ENCODE results near the gene SCN9A. TPM values are rescaled to one million over a fixed set of nuclear protein-coding genes. Genes with fewer than 3 reads are reported as not detected.

Gene SCN9A
- total and polyA plus RNA-seq, 2 of the 4 experiments (the other 2 are of a cell fraction): 40.1 to 135 TPM

GRCh38 chr2:166229678-166230023, 146.1 kb downstream of the SCN9A start:
- ATAC-seq (ENCODE audit: low read depth) (no peak), DNase-seq (no peak)
- peak overlapping the region; percentile 34; the same call in 1 of the 2 replicates for H4K91ac ChIP-seq (ENCODE audit: insufficient read depth, low read depth, low read length)
- no peak overlapping the region for H2AK9ac ChIP-seq (replicated peaks; ENCODE audit: low read depth, low read length, poor library complexity)
- H3K4me2 ChIP-seq (ENCODE audit: low read depth, low read length): peak overlapping the region; percentile 45; the same call in 1 of the 2 replicates
- H3K23ac ChIP-seq (ENCODE audit: low read depth, low read length): no peak overlapping the region
- H3K14ac ChIP-seq (replicated peaks; ENCODE audit: low read depth, low read length): peak overlapping the region; percentile 37; the same call in 1 of the 2 replicates
- peaks cover 0 to 5% of the 10 kb centered on the region in 2 experiments; a peak in 1 of 4 replicates for H3K79me1 ChIP-seq (ENCODE audit: low read depth in 1 of 2, low read length in 2 of 2)
- no peak overlapping the region for H3K4me3 ChIP-seq (ENCODE audit: insufficient read depth, low read depth, low read length)
- peak overlapping the region; percentile 47; the same call in 1 of the 2 replicates for H3K18ac ChIP-seq (ENCODE audit: low read depth, low read length)
- H3K4me1 ChIP-seq (ENCODE audit: control insufficient read depth, insufficient read depth, low read length): peaks cover 4% of the 10 kb centered on the region; the same call in 1 of the 2 replicates
- no peaks in the 10 kb centered on the region for H3K9me3 ChIP-seq (ENCODE audit: control insufficient read depth, insufficient read depth, low read length)
- in situ Hi-C loops (cut with MboI; ENCODE audit: low sequenced_read_pairs): no loop called here
- peaks cover 5% of the 10 kb centered on the region for H3K9me1 ChIP-seq (ENCODE audit: insufficient read depth, low read length)
- peak overlapping the region; percentile 79 for H2BK5ac ChIP-seq (ENCODE audit: low read depth, low read length, poor library complexity, severe bottlenecking)
- H2BK20ac ChIP-seq (ENCODE audit: low read depth, low read length): peak overlapping the region; percentile 62; the same call in 1 of the 2 replicates
- no peaks in the 10 kb centered on the region for H3K27me3 ChIP-seq (ENCODE audit: control insufficient read depth, insufficient read depth, low read length)
- no peak overlapping the region for H2AFZ ChIP-seq (replicated peaks; ENCODE audit: low read length, poor library complexity)
- BruUV-seq (replicated peaks): no TSS peak
- H2AK5ac ChIP-seq (ENCODE audit: low read depth, low read length): no peak overlapping the region
- H3K56ac ChIP-seq (ENCODE audit: extremely low read depth, insufficient read depth, low read length): no peak overlapping the region
- dilution Hi-C loops (cut with HindIII; ENCODE audit: low sequenced_read_pairs, unreplicated experiment): no loop called here
- peak overlapping the region in 1 of 2 experiments; percentile 44; a peak in 1 of 4 replicates for H4K8ac ChIP-seq (ENCODE audit: low read depth in 2 of 2, low read length in 2 of 2)
- H3K27ac ChIP-seq (ENCODE audit: insufficient read depth, low read length): no peak overlapping the region
- peak overlapping the region; percentile 40; the same call in 1 of the 2 replicates for H2BK120ac ChIP-seq (ENCODE audit: low read depth, low read length)
- peak overlapping the region; percentile 20; the same call in 1 of the 2 replicates for H3K4ac ChIP-seq (ENCODE audit: low read depth, low read length)
- no peak for TF ChIP-seq USF2 (IDR thresholded peaks at IDR 0.05; ENCODE audit: low read depth, low read length)
- no peak for TF ChIP-seq NFE2L2 (IDR thresholded peaks at IDR 0.05; ENCODE audit: low read depth, low read length)
- TF ChIP-seq CHD1 (IDR thresholded peaks at IDR 0.05; ENCODE audit: low read depth, low read length): no peak
- TF ChIP-seq MAZ (IDR thresholded peaks at IDR 0.05; ENCODE audit: borderline replicate concordance, low read depth, low read length): no peak
- no peak for TF ChIP-seq FOS (IDR thresholded peaks at IDR 0.05; ENCODE audit: low read depth, low read length)
- no peak for TF ChIP-seq MAFK (IDR thresholded peaks at IDR 0.05; ENCODE audit: low read depth, low read length)
- H2BK15ac ChIP-seq (ENCODE audit: low read depth, low read length): no peak overlapping the region
- CTCF ChIA-PET: no interaction called here
- no peaks in the 10 kb centered on the region for H4K20me1 ChIP-seq (ENCODE audit: insufficient read depth, low read length)
- POLR2A ChIA-PET (ENCODE audit: unreplicated experiment): no interaction called here
- H3K36me3 ChIP-seq (ENCODE audit: control insufficient read depth, insufficient read depth, low read length): no peaks in the 10 kb centered on the region
- H4K5ac ChIP-seq (ENCODE audit: low read depth, low read length): no peak overlapping the region; the same call in 1 of the 2 replicates
- intact Hi-C loops (cut with micrococcal nuclease): no loop called here
- H3K9ac ChIP-seq (ENCODE audit: low read depth, low read length): no peak overlapping the region
